HG03432 (cell line): ENCODE results near the gene STXBP6.

Source experiments
- ATAC-seq: cut with Tn5 transposase; IDR thresholded peaks from one replicate; pipeline ENCODE4 v1.9.1; 2021; ENCODE audit warnings: mild to moderate bottlenecking, moderate library complexity; ENCODE audit not compliant: unreplicated experiment

Gene STXBP6

DNA sequence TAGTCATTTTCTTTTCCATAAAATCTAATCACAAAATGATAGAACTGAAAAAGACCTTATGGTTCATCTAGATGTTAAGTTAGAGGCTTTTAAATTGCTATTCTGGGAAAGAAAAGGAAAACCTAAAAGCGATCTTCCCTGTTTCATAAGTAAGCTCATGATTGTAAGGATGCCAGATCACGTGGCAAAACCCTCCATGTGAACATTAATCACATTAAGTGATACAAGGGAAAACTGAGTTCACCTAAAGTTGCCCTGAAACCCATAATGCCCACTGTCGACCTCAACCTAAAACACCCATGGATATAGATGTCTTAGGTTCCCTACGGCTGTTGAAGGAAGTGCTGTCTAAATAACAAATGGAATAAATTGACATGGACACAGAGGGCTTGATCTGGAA, 3.0 kb upstream of the STXBP6 start:
- no peak for ATAC-seq

- ATAC-seq = no peak
These were observed 2.4 kb upstream of the STXBP6 start for GRCh38 chr14:25052385-25052784.

GRCh38 chr14:25050269-25051150, 563 bp upstream of the STXBP6 start:
- ATAC-seq = no peak

DNA sequence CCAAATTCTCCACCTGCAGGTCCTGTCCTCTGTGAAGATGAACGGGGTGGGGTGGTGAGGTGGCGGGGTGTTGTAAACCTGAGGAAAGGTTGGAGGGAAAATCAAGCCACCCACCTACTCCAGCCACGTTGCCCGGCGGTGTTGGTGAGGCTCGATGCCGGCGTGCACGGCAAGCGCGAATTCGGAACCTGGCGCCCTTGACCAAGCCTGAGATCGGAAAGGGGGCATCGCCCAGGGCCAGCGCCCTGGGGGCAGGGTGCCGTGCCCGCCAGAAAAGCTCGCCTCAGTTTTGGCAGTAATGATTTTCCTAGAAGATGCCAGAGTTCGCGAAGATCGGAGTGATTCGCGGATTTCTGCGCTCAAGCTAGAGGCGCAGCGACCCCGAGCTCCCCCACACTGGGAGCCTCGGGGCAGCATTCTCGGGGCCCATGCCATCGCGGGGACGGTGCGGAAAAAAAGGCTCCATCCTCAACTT, 817 bp downstream of the STXBP6 start:
- ATAC-seq = no peak

DNA sequence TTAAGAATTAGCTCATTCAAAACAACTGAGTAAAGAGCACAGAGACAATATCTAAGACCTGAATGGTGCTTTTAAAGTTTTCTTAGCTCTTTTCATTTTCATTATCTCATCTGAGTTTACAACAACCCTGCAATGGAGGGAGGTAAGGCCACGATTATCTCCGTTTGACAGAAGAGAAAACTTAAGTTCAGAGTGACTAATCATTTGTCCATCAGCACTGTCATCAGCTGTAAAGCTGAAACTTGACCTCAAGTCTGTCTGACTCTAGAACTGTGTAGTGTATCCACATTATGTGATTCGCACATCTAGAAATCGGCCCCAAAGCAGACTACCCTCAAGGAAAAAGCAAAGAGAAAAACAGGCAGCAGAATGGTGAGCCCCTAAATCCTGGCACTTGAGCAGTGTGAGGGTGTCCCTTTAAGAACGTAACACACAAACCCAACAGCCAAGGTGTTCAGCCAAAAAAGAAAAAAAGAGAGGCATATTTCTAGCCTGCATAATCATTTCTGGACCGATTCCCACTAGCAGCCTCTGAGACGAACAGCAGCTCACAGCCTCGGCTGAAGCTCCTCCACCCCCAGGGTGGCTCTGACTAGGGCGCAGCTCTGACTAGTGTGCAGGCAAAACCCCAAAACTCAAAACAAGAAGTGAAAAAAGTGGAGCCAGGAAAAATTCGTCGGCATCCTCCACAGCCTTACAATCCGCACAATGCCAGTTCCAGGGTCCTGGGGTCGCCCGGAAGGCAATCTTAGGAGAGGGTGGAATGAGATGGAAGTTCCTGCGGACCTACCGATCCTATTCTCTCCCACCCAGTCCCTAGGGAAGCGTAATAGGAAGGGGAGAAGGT, 1.6 kb downstream of the STXBP6 start:
- no peak for ATAC-seq

GRCh38 chr14:25046301-25046943, 3.5 kb downstream of the STXBP6 start:
- no peak for ATAC-seq

DNA sequence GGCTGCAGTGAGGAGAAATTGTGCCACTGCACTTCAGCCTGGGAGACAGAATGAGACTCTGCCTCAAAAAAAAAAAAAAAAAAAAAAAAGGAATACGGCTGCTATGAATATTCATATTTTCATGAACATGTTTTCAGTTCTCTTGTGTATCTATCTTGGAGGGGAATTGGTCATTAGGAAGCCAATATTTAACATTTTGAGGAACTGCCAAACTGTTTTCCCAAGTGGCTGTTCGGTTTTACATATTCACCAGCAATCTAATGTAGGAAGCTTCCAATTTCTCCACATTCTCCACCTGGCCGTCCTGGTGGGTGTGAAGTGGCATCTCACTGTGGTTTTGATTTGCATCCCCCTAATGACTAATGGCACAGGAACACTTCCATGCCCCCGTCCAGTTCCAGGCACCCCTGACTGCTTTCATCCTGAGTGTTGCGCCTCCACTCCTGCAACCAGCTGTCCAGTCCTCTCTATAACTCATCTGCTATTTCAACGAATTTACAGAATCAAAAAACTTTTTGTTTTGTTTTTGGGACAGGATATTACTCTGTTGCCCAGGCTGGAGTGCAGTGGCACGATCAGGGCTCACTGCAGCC, 5.7 kb downstream of the STXBP6 start:
- no peak for ATAC-seq

DNA sequence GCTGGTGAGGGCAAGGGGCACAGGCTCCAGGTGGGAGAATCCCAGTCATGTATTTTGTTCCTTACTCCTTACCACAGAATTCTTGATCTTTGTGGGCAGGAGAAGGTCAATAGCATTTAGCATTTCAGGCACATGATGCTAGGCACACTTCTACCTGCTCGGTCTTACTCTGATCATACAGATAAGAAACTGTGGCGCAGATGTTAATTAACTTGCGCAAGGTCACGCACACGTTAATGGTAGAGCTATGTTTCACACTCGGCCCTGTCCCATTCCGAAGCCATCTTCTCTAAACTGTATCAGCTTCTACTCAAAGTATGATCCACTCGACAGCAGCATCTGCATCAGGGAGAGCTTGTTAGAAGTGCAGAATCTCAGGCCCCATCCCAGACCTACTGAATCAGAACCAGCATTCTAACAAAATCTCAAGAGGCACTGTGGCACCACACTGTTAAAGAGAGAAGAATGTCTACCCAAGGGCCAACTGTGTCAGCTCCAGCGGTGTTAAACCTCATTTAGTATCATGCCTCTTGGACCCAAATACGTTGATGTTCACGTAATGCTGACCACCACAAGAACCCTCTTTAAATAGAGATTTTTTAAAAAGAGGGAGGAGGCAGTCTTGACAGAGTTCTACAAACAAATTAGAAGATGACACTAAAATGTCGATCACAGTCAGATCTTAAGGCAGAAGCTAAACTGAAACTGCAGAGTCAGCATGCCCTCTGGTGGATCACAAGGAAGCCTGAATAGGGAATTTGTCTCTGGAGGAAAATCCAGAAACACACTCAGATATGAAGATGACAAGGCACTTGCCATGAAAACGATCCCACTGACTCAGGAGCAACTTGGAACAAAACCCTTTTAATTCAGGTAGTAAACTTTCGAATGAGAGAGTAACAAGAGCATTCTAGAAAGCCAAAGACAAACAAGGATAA, 7.3 kb downstream of the STXBP6 start:
- no peak for ATAC-seq

GRCh38 chr14:25041898-25042297, 8.0 kb downstream of the STXBP6 start:
- no peak for ATAC-seq

GRCh38 chr14:25041484-25041883, 8.5 kb downstream of the STXBP6 start:
- no peak for ATAC-seq

GRCh38 chr14:25039933-25040332, 10.0 kb downstream of the STXBP6 start:
- ATAC-seq = no peak

- no peak for ATAC-seq
These were observed 11.8 kb downstream of the STXBP6 start for GRCh38 chr14:25038044-25038668.

GRCh38 chr14:25037032-25037431, 12.9 kb downstream of the STXBP6 start:
- ATAC-seq = no peak

DNA sequence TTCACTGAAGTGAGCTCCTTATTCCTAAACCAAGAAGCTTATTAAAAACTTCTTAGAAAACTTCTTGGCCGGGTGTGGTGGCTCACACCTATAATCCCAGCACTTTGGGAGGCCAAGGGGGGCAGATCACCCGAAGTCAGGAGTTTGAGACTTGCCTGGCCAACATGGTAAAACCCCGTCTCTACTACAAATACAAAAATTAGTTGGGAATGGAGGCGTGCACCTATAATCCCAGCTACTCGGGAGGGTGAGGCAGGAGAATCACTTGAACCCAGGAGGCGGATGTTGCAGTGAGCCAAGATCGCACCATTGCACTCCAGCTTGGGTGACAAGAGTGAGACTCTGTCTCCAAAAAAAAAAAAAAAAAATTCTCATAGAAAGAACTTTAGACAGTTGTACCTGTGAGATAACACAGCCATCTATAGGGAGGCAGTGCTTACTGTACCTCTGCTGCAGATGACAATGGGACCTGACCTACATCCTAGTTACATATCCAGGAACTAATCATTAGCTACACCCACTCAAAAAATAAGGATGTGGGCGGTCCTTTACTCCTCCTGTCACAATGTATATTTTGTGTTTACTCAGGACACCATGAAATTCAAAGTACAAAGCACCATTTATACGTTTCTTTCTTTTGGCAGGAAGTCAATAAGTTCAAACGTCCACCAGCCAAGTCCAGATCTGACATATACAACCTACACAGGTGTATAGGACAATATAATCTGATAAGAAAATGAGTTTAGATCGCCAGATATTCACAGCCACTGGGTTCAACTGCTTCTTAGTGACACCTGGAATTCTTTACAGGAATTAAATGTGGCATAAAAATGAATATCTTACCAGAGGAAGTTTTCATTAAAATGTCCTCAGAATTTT, 14.9 kb downstream of the STXBP6 start:
- no peak for ATAC-seq

DNA sequence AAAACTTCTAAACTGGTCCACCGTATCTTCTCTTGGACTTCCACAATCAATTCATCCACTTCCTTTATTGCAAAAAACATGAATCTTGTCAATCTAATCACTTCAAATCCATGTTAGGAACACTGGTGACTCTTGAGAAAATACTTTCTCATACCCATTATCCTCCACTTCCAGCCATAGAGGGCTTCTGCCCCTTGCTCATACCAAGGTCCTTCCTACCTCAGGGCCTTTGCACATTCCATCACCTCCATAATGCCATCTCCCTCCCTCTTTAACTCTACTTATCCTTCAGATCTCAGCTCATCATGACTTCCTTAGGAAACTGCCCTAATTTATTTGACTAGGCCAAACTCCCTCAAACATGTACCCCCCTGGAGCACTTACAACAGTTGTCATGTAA, 16.6 kb downstream of the STXBP6 start:
- no peak for ATAC-seq

- no peak for ATAC-seq
These were observed 17.7 kb downstream of the STXBP6 start for GRCh38 chr14:25032092-25032784.

DNA sequence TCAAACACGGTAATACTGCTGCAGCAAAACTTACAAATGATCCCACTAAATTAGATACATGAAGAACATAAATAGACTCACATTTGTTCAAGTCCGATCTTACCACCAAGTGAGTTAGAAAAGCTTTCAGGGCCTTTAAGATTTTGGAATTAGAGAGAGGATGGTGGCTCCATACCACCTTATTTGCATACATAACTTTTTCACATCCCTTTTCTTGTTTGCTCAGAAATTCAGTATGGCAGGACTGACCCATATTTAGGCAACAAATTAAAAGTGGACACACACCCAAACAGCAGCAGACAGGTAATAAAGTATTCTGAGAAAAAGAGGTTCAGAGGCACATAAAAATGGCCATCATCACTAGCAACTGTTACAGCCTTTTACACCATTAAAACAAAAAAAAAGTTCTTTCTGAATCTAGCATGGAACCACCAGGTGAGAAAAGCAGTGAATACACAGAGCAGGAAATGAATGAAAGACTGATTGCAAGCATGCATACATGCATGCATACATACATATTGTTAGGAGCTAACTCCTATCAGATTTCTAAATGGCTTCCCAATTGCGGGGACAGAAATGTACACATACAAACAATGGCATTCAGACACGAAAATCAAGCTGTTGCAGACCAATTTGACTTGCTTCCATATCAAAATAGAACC, 23.3 kb downstream of the STXBP6 start:
- ATAC-seq = peak; percentile 60
